RPMI8226 (cell line): Measurements from ENCODE around the gene MACROD2.

ENCODE experiments used
- DNase-seq: peaks from one replicate; pipeline ENCODE4 v3.0.0-alpha.2; 2015

The MACROD2 gene

GRCh38 chr20:14609328-14610221 is 614.3 kb downstream of the MACROD2 start:
- DNase-seq, result no peak

- DNase-seq, result no peak
These were observed 616.2 kb downstream of the MACROD2 start for GRCh38 chr20:14611479-14611878.

GRCh38 chr20:14612391-14612790 is 617.1 kb downstream of the MACROD2 start:
- DNase-seq, result no peak

- no peak for DNase-seq
These were observed 620.7 kb downstream of the MACROD2 start for GRCh38 chr20:14616003-14616402.

- no peak for DNase-seq
These were observed 621.8 kb downstream of the MACROD2 start for GRCh38 chr20:14617123-14617522.

GRCh38 chr20:14619411-14619810 is 624.1 kb downstream of the MACROD2 start:
- no peak for DNase-seq

GRCh38 chr20:14622796-14623195 is 627.5 kb downstream of the MACROD2 start:
- DNase-seq, result no peak

- DNase-seq, result no peak
These were observed 635.7 kb downstream of the MACROD2 start for GRCh38 chr20:14631011-14631410.

GRCh38 chr20:14632906-14633305 is 637.6 kb downstream of the MACROD2 start:
- peak; percentile 40 for DNase-seq

GRCh38 chr20:14633507-14633906 is 638.2 kb downstream of the MACROD2 start:
- DNase-seq, result no peak

GRCh38 chr20:14634665-14635064 is 639.3 kb downstream of the MACROD2 start:
- DNase-seq, result no peak

GRCh38 chr20:14637441-14637840 is 642.1 kb downstream of the MACROD2 start:
- DNase-seq, result no peak

GRCh38 chr20:14643146-14643545 is 647.8 kb downstream of the MACROD2 start:
- no peak for DNase-seq

- peak; percentile 11 for DNase-seq
These were observed 648.2 kb downstream of the MACROD2 start for GRCh38 chr20:14643556-14643955.

GRCh38 chr20:14644306-14645097 is 649.2 kb downstream of the MACROD2 start:
- DNase-seq, result no peak

- no peak for DNase-seq
These were observed 651.7 kb downstream of the MACROD2 start for GRCh38 chr20:14647016-14647415.

- DNase-seq, result no peak
These were observed 654.3 kb downstream of the MACROD2 start for GRCh38 chr20:14649662-14650061.

GRCh38 chr20:14657266-14658005 is 662.1 kb downstream of the MACROD2 start:
- no peak for DNase-seq

- no peak for DNase-seq
These were observed 668.8 kb downstream of the MACROD2 start for GRCh38 chr20:14664101-14664500.

GRCh38 chr20:14666696-14667095 is 671.4 kb downstream of the MACROD2 start:
- no peak for DNase-seq

GRCh38 chr20:14667226-14667625 is 671.9 kb downstream of the MACROD2 start:
- DNase-seq, result no peak

- no peak for DNase-seq
These were observed 676.8 kb downstream of the MACROD2 start for GRCh38 chr20:14672066-14672465.

GRCh38 chr20:14673164-14673563 is 677.8 kb downstream of the MACROD2 start:
- DNase-seq, result no peak
